ENCODE measurements around the gene NME5.
"Not testable (repeated sequence)": the region's sequence is repeated elsewhere in the genome, so short reads cannot be mapped to it uniquely, and the experiment has no call there.

The NME5 gene

DNA sequence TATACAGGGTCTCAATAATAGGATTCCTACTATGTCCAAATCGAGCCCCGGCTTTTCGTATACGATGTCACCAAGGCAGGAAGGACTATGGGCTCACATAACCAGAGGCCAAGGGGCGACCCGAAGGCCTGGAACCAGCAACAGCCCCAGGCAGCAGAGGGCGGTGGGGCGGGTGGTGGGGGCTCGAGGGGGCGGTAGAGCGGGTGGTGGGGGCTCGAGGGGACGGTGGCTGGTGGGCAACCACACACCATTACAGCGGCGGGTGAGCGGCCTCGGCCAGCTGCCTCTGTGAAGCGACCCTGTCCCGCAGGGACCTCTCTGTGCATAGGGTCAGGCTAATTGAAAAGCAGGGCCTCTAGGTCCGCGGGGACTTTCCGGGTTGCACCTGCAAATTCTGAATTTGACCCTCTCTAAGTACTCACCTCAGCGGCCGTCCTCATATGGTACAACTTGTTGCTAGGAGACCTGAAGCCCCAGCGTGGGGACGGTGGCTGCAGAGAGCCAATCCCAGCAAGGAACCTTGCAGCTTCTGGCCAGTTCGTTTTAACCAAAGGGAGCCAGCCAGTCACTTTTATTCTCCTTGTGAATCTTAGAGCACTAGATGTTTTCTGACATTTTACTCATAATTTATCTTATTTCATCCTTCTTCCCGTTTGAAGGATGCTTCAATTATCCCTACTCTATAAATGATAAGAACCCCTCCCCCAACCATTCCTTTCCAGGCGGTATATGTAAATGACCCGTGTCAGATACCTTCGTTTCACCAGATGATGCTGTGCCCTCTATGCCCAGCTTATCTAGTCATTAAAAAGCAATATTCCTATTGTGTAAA lies at the start of gene NME5:
Gene NME5, minus strand, starts transcription at position 480 of the 832 bp plus-strand sequence. CDS start 648 bp downstream, outside the sequence.
- no peak for DNase-seq

DNA sequence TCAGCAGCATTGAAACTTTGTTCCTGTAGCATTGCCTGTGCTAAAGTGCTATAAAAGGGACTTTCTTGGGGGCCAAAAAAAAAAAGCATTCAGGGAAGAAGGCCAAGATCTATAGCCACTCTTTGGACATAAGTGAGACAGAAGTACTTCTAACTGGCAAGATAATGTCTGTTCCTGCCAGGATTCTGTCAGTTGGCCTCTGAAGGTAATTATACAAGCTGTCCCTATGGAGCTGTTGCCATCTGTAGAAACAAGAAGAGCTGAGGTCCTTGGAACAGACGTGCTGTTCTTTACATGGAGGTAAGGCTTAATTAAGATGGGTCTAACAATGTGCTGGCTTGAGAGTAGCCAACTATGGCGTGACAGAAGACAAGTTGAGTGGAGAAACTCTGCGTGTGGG lies 49.4 kb upstream of the NME5 start:
- DNase-seq = no peak

DNA sequence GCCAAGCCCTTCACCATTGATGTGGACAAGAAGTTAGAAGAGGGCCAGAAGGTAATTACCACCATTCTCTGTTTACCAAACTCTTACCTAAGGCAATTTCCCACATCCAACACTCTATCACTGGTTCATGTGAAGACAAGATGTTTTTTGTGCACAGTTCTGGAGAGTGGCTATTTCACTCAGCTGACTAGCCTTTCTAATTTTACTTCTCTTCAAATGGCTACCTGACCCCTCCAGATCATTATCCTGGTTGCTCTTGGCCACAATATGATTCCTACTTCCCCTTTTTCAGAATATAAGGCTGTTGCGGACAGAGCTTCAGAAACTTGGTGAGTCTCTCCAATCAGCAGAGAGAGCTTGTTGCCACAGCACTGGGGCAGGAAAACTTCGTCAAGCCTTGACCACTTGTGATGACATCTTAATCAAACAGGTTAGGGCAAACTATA lies 46.8 kb upstream of the NME5 start:
- no peak for DNase-seq

- DNase-seq = no peak
These were observed 43.6 kb upstream of the NME5 start for GRCh38 chr5:138182808-138183207.

GRCh38 chr5:138180841-138181240 lies 41.6 kb upstream of the NME5 start:
- no peak for DNase-seq

- DNase-seq = peak; percentile 40
These were observed 41.1 kb upstream of the NME5 start for GRCh38 chr5:138180183-138180782.

DNA sequence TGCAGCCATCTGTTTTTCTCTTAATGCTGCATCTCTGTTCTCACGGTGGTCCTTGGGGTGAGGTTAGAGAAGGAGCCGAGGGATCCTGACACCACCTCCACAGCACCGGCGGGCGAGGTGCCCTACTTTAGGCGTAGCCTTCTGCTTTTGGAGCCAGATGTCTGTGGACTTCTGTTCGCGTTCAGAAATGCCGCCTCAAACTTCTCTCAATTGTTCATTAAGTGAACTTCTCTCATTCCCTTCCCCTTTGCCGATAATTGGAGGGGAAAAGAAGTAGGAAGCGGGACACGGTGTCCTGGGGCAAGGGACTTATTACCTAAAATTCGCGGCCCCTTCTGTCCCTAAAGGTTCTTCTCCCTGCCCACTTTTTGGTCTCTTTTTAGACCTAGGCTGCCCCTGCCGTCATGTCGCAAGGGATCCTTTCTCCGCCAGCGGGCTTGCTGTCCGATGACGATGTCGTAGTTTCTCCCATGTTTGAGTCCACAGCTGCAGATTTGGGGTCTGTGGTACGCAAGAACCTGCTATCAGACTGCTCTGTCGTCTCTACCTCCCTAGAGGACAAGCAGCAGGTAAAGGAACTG lies 40.1 kb upstream of the NME5 start:
- no peak for DNase-seq

DNA sequence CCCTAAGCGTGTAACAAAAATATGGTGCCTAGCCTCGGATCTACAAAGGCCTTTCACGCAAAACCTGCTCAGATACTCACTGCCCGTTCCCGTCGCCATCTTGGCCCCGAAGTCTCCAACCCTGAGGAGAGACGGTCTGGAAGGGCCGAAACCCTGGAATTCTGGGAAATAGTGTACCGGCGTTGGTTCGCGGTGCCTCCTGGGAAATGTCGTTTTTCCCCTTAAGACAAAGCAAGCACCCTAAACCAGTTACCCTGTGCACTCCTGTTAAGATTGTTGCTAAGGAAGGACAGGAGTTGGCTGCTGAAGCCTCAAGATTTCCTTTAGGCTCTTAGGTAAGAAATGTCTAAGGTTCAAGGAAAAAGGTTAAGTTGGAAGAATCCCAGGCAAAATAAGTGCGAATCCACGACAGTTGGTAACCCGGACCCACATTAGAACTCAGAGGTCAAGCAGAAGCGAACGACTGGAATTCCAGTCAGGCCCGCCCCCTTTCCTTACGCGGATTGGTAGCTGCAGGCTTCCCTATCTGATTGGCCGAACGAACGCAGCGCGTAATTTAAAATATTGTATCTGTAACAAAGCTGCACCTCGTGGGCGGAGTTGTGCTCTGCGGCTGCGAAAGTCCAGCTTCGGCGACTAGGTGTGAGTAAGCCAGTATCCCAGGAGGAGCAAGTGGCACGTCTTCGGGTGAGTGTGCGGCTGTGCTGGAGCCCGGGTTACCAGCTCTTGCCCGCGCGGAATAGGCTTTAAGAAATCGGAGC lies 39.5 kb upstream of the NME5 start, which contains the start of the genes BRD8 and KIF20A:
Gene BRD8, minus strand, starts transcription at position 115 of the 761 bp plus-strand sequence. Its CDS starts 16 bp downstream, at position 99.
Gene KIF20A, plus strand, starts transcription at position 597 of the 761 bp plus-strand sequence. CDS start 569 bp downstream, outside the sequence.
- peak; percentile 79 for DNase-seq

GRCh38 chr5:138177941-138178515 lies 38.8 kb upstream of the NME5 start:
- DNase-seq = no peak

DNA sequence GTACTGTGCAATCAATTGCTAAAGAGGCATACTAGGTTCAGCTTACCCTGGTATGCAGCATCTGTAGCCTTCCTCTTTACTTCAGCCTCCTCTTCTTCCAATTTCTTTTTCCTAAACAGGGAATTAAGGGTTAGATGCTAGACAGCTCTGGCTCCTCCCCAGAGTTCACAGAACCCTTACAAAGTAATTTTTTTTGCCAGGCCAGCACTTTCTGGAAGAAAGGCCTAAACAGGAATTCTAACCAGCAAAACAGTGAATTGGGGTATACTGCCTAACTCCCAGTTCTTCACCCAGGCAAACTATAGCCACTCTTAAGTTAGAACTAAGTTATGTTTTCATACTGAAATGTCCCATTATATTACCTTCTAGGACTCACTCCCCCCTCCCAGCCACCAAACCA lies 31.1 kb upstream of the NME5 start:
- DNase-seq = no peak

DNA sequence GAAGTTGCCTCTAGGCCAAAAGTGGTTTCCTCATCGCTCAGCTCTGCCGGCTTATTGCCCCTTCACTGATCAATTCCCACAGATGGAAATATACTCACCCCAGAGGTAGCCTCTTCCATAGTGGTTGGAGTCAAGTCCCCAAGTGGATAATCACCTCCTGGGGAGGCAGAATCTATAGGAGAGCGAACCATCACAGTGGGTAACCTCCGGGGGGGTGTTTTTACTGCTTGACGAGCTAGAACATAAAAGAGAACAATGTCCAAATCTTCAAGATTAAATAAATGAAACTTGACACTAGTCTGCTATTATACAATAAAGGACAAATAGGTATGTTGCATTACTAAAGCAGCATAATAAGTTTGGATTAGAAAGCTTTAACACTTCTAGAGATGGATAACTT lies 29.9 kb upstream of the NME5 start:
- DNase-seq = no peak

DNA sequence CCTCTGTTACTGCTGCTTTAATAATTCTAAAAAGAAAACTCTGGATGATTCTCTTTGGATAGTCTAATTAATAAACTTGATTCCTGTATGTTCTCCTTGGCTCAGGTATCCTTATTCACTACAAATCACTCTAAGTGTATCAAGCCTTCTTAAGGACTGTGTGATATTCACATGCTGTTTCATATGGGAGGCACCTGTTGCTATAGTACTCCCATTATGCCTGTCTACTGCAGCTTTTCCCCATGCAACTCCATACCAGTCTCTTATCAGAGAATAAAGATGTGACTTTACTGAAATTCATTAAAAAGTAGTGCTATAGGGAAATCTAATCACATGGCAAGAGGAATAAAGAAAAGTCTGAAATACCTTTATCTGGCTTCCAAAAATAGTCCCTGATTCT lies 24.5 kb upstream of the NME5 start:
- DNase-seq = no peak

DNA sequence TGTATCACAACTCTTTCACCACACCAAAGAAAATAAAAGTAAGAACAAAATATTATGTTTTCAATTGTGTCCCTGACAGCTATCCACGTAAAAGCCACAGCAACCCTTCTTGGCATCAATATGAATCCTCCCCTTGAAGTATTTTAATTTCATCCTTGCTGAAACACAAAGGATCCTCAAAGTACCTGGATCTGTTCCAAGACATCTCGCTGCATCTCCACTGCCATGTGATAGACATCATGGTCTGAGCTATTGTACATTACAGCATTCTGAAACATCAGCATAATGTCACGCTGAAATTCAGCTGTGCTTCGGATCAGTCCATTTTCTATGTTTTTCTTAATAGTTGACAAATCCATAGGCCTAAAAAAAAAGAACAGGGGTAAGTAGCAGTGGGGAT lies 21.5 kb upstream of the NME5 start:
- DNase-seq = no peak

DNA sequence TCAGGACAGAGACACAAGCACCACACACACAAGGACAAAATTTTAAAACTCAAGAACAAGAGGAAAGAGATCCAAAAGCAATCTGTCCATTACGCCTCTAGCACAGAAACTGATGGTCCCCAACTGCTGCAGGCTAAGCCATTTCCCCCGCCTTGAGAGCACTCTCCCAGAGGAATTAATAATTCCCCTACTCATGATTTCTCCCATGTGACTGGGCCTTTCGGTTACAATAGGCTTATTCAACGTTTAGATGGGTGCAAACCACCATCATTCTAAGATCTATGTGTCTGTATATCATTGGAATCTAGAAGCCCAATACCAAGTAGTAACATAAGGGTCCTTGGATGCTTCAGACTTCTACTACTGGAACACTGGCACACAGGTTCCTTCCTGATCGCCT lies 20.4 kb upstream of the NME5 start:
- no peak for DNase-seq

- no peak for DNase-seq
These were observed 18.4 kb upstream of the NME5 start for GRCh38 chr5:138157626-138158025.

DNA sequence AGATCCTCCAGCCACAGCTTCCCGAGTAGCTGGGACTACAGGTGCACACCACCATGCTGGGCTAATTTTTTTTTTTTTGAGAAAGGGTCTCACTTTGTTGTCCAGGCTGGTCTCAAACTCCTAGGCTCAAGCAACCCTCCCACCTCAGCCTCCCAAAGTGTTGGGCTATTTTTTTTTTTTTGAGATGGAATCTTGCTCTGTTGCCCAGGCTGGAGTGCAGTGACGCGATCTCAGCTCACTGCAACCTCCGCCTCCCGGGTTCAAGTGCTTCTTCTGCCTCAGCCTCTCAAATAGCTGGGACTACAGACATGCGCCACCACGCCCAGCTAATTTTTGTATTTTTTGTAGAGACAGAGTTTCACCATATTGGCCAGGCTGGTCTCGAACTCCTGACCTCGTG lies 16.7 kb upstream of the NME5 start:
- not testable (repeated sequence) for DNase-seq

DNA sequence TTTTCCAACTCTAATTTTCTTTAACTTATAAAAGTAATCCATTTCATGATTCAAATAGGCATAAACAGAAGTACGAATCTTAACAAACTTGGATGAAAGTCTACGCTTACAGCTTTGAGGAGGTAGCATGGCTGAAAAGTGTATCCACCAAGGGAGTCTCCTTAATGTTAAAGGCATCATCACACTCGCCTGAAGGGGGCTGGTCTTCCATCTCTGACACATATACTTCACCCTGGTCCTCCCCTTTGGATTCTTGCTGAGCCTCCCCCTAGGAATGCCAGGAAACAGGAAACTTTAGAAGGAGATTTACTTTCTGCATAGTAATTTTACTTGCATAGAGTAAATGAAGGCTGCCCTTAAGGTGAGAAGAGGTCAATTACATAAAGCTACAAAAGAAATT lies 10.3 kb upstream of the NME5 start:
- no peak for DNase-seq

DNA sequence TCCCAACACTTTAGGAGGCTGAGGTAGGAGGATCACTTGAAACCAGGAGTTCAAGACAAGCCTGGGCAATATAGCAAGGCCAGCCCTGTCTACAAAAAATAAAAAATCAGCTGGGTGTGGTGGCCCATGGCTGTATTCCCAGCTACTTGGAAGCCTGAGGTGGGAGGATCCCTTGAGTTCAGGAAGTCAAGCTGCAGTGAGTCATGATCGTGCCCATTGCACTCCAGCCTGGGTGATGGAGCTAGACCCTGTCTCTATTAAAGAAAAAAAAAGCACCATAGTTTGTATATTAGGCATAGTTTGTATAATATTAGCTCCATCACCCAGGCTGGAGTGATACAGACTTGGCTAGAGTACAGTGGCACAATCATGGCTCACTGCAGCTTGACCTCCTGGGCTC lies 9.6 kb upstream of the NME5 start:
- DNase-seq = no peak

DNA sequence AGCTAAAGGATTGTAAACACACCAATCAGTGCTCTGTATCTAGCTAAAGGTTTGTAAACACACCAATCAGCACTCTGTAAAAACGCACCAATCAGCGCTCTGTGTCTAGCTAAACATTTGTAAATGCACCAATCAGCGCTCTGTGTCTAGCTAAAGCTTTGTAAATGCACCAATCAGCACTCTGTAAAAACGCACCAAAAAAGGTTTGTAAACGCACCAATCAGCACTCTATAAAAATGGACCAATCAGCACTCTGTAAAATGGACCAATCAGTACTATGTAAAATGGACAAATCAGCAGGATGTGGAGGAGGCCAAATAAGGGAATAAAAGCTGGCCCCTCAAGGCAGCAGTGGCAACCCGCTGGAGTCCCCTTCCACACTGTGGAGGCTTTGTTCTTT lies 4.3 kb upstream of the NME5 start:
- not testable (repeated sequence) for DNase-seq

DNA sequence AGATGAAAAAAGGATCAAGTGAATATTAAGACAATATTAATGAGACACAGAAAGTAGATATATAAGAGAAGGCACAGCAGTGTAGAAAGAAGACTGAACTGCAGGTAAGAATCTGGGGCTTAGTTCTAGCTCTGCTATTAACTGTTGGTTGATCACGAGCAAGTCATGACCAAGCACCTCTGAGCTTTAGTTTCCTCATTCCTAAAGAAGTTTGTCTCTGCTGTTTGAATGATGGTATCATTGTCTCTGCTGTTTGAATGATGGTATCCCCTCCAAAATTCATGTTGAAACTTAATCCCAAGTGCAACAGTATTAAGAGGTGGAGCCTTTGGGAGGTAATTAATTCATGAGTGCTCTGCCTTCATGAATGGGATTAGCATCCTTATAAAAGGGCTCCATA lies 2.5 kb upstream of the NME5 start:
- DNase-seq = no peak

DNA sequence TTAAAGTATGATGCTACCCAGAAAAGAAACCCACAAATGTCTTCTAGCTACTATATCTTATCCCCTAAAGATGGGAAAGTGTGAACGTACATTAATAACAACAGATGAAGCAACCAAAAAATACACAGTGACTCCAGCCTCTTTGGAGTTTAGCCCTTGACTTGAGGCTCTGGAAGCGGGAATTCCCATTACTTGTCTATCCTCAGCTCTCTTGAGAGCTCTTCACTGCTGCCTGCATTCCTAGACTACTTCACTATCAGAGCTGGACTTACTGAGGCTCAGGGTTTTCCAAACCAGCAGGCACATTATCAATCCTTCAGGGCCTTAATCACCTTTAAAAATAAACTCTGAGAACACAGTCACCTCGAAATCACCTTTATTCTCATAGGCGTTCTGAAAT lies 1.0 kb upstream of the NME5 start:
- DNase-seq = no peak

GRCh38 chr5:138139781-138140090 lies 508 bp upstream of the NME5 start:
- no peak for DNase-seq

DNA sequence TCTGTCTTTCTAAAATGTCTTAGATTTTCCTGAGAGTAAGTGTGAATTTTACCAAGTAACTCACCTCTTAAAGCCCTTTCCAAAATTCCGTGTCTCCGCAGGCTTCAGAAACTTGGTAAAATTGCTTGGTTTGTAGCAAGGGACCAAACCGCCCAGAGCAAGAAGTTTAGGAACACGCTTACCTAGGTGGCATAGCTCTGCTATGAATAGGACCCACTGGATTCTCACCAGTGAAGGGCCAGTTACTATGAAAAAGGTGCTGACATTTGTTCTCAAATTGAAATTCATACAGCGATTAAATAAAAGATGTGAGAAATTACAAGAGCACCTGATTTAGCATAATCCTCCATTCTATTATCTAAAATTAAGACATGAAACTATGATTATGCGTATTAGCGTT lies 6.7 kb downstream of the NME5 start:
- no peak for DNase-seq

Data from KG1 (cell line).